KBM-7 (cell line): Measurements from ENCODE around the gene BBS9.

Source experiments
- DNase-seq: peaks from one replicate; pipeline ENCODE4 v3.0.0-alpha.2; 2015
- in situ Hi-C: fragments of 300-500 bp; cut with MboI; formaldehyde crosslinking; loops from 2 replicates; pipeline ENCODE4 v1.14.3; 2020; ENCODE audit warnings: low sequenced_read_pairs, low pct_unique_long_range_greater_than_20kb, mixed read lengths

The BBS9 gene

GRCh38 chr7:33612442-33612841 is 483.1 kb downstream of the BBS9 start:
- in situ Hi-C loops = no loop called here

GRCh38 chr7:33614357-33615117 is 485.2 kb downstream of the BBS9 start:
- in situ Hi-C loops = no loop called here
- no peak for DNase-seq

More at GRCh38 chr7:33612442-33612841, 483.1 kb downstream of the BBS9 start:
- no peak for DNase-seq

- no peak for DNase-seq
- in situ Hi-C loops = no loop called here
Observed at GRCh38 chr7:33616752-33617151, 487.4 kb downstream of the BBS9 start.

DNA sequence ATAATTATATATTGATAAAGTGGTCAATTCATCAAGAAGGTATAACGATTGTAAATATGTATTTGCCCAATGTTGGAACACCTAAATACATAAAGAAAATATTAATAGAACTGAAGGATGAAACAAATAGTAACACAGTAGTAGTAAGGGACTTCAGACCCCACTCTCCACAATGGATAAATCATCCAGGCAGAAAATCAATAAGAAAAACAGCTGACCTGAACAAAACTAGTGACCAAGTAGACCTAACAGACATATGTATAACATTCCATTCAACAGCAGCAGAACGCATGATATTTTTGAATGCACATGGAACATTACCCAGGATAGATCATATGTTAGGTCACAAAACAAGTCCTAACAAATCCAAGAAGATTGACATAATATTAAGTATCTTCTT is 489.9 kb downstream of the BBS9 start:
- DNase-seq = no peak

GRCh38 chr7:33623267-33623666 is 493.9 kb downstream of the BBS9 start:
- no peak for DNase-seq
- in situ Hi-C loops = no loop called here

More for the DNA sequence above, 489.9 kb downstream of the BBS9 start:
- in situ Hi-C loops = no loop called here

GRCh38 chr7:33624215-33624614 is 494.9 kb downstream of the BBS9 start:
- in situ Hi-C loops = no loop called here
- no peak for DNase-seq

- in situ Hi-C loops = no loop called here
- DNase-seq = no peak
Observed at GRCh38 chr7:33626869-33627268, 497.5 kb downstream of the BBS9 start.

DNA sequence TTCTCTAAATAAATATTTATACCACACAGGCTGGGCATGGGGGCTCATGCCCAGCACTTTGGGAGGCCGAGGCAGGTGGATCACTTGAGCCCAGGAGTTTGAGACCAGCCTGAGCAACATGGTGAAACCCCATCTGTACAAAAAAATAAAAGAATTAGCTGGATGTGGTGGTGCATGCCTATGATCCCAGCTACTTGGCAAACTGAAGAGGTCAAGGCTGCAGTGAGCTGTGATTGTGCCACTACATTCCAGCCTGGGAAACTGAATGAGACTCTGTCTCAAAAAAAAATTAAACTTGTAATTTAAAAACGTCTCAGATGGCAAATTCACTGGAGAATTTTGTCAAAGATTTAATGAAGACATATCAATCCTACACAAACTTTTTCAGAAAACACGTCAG is 498.4 kb downstream of the BBS9 start:
- in situ Hi-C loops = no loop called here
- DNase-seq = no peak

DNA sequence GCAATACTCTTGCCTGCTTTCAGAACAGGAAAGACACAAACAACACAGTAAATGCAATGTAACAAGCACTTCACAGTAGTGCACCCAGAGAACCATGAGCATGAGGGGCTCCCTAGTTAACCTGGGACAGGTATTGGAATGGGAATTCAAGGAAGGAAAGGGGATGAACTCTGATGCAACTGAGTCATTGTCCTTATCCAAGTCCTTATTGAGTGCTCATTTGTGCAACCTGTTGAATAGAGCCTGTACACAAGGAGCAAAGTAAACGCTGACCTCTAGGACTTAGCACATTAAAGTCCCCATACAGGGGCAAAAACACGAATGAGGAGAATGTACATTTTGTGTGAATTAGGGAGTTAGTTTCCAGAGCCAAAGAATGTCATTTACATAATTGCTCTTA is 499.5 kb downstream of the BBS9 start:
- DNase-seq = no peak
- in situ Hi-C loops = no loop called here

- no peak for DNase-seq
- in situ Hi-C loops = no loop called here
Observed at GRCh38 chr7:33630359-33630758, 501.0 kb downstream of the BBS9 start.

- DNase-seq = no peak
- in situ Hi-C loops = no loop called here
Observed at GRCh38 chr7:33632322-33632721, 503.0 kb downstream of the BBS9 start.

DNA sequence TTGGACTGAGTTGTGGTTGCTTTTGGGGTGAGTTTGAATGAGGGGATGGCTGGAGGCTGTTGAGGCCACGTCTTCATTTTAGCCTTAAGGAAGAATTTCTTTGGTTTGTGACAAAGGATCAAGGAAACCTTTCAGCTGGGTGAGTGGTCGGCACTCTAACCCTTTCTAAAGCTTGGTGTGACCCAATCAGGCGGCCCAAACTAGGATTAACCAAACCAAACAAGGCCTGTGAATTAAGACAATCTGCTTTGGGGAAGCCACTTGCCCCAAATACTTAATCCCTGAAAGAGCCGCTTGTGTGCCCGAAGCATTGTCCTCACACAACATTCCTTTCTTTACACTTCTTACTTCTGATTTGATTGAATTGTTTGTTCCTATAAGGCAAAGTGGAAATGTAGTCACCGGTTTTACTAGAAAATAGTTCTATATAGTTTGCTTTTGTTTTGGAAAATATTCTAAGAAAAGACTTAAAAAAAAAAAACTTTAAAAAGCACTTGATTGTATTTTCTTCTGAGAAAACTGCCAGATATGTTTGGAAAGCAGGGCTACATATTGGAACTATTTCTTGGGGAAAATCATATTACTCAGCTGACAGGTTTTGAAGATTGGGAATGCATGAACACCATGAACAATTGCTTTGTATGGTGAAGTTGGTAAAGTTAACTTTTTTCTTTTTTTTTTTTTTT is 503.6 kb downstream of the BBS9 start:
- DNase-seq = no peak
- in situ Hi-C loops = no loop called here

GRCh38 chr7:33634606-33635005 is 505.2 kb downstream of the BBS9 start:
- in situ Hi-C loops = no loop called here
- no peak for DNase-seq

GRCh38 chr7:33636359-33636758 is 507.0 kb downstream of the BBS9 start:
- in situ Hi-C loops = no loop called here
- no peak for DNase-seq

DNA sequence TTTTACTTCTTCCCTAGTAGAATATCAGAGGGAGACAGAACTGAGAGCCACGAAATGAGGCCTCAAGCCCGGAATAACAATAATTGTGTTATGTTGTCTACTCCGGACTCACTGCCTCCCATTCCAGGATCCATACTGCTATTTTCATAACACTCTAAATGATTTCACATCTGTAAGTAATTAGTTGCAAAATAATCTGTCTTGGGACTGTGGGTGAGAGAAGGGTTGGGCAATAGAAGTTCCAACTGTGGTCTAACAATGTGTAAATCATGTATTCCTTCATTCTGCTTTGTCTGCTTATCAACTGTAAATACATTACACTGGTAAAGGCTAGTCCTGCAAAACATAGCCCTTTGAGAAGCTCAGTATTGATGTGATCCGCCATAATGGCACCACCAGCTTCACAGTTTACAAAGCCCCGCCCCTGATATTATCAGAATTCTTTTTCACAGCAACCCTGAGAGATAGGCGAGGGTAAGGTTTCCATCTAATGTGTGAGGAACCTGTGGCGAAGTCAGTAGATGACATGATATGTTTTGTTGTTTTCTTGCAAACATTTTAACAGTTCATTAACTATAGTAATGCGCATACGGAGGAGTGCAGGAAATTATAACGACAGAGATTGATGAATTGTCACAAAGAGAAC is 510.3 kb downstream of the BBS9 start:
- in situ Hi-C loops = no loop called here
- DNase-seq = no peak

GRCh38 chr7:33640741-33641140 is 511.4 kb downstream of the BBS9 start:
- in situ Hi-C loops = no loop called here
- DNase-seq = no peak

GRCh38 chr7:33642312-33642711 is 512.9 kb downstream of the BBS9 start:
- no peak for DNase-seq
- in situ Hi-C loops = no loop called here

DNA sequence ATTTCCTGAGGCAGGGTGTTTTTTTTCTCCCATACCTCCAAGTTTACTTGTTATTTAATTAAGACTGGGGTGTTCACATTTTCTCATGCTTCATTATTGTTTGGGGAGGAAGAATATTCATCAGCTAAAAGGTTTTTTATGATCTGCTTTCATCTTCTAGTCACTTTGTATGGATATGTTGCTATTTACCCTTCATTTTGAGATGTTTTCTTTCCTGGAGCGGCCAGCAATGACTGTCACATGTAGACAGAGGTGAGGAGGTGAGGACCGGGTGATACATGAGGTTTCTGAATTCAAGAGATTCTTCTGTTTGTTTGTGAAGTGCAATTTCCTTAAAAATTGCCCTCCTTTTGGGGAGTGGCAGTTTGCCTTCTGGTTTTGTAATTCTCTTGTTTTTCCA is 514.2 kb downstream of the BBS9 start:
- in situ Hi-C loops = no loop called here

DNA sequence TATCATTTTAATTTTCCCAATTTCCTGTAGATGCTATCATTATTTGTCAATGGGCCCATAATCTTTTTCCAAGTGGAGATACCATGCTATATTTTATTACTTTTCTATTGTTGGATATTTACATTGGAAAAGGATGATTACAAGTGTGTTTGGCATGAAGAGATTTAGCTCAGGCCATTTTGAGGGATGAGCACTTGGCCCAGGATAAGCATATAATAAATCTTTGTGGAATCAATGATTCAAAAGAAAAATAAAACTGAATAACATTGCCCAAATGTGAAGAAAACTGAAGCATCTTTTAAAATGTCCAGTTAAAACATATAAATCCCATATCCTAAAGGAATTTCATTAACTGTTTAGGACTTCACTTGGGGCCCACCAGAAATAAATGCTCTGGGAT is 515.1 kb downstream of the BBS9 start:
- in situ Hi-C loops = no loop called here
- DNase-seq = no peak

More for the DNA sequence above, 514.2 kb downstream of the BBS9 start:
- no peak for DNase-seq

GRCh38 chr7:33645104-33645503 is 515.7 kb downstream of the BBS9 start:
- in situ Hi-C loops = no loop called here
- no peak for DNase-seq
